Head of caudate nucleus (tissue), 42 donors: ENCODE data around the gene PDE8B.

Experiments
- DNase-seq, 42 donors: peaks; one replicate each; pipeline versions ENCODE4 v3.0.0 to v3.0.0-alpha.2; 2020 to 2021; ENCODE audit warnings: mixed read lengths in 7 of 42
- intact Hi-C: fragments of 100-400 bp; cut with DNase I; formaldehyde crosslinking; loops from one replicate; pipeline ENCODE4 v1.15.0; 2022

Gene PDE8B

DNA sequence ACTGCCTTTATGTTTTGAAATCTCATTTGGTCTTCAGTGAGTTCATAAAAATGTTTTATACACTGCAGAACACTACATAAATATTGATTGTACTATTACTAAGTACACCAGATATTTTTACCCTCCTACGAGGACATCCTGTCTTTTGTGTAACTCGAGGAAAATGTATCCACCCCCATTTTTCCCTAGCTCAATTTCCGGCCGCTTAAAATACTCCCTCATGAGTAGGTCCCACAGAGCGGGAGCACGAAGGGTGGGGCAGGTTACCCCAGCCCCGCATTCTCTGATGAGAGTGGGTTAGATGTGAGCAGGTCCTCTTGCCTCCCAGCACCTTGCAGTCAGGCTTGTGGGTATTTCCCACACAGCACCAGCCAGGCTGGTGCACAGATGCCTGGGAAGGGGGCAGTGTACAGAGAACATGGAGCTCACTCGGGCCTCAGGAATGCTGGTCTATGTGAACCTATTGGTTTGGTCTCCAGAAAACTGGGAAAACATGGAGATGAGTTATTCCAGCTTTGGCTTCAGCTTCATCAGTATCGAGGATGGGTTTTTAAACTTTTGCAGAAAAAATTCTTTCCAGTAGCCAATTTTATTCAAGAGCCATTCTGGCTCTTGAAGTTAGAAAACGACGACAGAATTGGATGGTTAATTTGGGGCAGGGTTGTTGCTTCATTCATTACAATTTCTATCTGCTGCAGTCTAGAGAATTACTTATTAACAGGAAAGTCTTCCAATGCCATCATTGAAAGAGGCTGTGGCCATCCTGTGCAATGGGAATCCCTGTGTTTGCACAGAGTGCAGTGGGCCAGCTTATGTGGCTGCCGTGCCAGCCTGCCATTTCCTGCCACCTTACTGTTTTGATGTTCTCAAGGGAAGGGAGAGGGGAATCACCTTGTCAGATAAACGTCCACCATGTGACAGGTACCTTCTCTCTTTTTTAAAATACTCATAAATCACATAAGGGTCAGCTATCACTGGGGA lies 208.4 kb downstream of the PDE8B start:
- intact Hi-C loops: no loop called here
- peak in 35 of 42 donors; percentile 8 to 67 (median 41) for DNase-seq

- DNase-seq: no peak
- intact Hi-C loops: no loop called here
These were observed 209.4 kb downstream of the PDE8B start for GRCh38 chr5:77419644-77420582.

GRCh38 chr5:77420940-77421339 lies 210.5 kb downstream of the PDE8B start:
- no peak for DNase-seq
- intact Hi-C loops: no loop called here

DNA sequence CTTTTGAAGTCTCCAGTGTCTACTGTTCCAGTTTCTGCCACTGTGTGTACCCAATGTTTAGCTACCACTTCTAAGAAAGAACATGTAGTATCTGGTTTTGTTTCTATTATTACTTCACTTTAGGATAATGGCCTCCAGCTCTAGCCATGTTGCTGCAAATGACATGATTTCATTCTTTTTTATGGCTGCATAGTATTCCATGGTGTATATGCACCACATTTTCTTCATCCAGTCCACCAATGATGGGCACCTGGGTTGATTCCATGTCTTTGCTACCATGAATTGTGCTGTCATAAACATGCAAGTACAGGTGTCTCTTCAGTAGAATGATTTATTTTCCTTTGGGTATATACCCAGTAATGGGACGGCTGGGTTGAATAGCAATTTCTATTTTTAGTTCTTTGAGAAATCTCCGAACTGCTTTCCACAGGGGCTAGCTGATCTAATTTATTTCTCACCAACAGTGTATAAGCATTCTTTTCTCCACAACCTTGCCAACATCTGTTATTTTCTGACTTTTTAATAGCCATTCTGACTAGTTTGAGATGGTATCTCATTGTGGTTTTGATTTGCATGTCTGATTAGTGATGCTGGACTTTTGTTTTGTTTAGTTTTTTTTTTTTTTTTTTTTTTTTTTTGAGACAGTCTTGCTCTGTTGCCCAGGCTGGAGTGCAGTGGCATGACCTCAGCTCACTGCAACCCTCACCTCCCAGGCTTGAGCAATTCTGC lies 212.7 kb downstream of the PDE8B start:
- intact Hi-C loops: no loop called here
- DNase-seq: no peak

DNA sequence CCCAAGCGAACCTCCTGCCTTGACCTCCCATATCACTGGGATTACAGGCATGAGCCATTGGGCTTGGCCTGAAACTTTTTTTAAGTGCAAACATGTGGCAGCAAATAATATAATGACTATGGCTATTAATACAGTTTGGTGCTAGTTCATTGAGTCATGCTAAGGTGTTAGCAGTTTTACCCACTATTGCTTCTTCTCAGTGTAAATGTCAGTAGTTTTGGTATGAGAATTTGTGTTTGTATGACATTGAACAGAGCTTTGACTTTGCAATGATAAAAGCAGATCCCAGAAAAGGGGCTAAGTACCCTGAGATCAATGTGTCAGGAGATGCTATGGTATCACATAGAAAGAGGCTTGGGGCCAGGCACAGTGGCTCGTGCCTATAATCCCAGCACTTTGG lies 214.4 kb downstream of the PDE8B start:
- DNase-seq: no peak

DNA sequence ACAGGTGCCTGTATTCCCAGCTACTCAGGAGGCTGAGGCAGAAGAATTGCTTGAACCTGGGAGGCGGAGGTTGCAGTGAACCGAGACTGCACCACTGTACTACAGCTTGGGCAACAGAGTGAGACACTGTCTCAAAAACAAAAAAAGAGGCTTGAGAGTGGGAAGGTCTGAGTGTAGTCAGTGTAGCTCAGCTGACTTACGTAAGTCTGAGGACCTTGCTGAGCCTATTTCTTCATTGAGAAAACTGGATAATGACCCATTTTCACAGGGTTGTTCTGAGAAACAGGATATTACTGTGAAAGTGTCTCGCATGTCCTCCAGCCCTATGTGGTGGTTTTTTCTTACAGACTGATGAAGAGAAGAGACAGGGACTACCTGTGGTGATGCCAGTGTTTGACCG lies 214.9 kb downstream of the PDE8B start:
- intact Hi-C loops: no loop called here
- DNase-seq: no peak

More for the DNA sequence above, 214.4 kb downstream of the PDE8B start:
- intact Hi-C loops: no loop called here

DNA sequence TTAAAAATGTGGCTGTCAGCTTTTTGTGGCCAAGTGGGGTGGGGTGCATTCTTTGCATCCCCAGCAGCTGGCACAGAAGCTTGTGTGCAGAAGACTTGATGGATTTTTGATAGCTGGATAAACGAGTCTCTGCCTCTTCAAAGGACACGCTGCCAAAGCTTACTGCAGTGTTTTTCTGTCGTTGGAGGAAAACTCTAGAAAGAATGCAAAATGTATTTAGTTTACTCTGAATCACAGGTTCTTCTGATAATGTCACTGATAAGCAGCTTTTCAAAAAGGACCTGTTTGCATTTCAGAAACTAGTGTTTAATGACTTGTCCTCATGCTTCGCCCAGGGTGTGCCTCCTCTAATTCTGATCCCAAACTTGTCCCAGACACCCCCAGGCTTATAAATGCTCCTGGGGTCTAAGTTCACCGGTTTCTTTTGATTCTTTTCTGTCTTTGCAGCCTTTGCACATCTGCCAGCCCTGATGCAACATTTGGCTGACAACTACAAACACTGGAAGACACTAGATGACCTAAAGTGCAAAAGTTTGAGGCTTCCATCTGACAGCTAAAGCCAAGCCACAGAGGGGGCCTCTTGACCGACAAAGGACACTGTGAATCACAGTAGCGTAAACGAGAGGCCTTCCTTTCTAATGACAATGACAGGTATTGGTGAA lies 215.6 kb downstream of the PDE8B start:
- intact Hi-C loops: no loop called here
- DNase-seq: no peak

- intact Hi-C loops: no loop called here
- no peak for DNase-seq
These were observed 216.2 kb downstream of the PDE8B start for GRCh38 chr5:77426670-77427069.

- intact Hi-C loops: no loop called here
- DNase-seq: no peak
These were observed 217.5 kb downstream of the PDE8B start for GRCh38 chr5:77427998-77428397.

GRCh38 chr5:77428526-77428925 lies 218.0 kb downstream of the PDE8B start:
- intact Hi-C loops: no loop called here
- no peak for DNase-seq

- no peak for DNase-seq
- intact Hi-C loops: no loop called here
These were observed 220.2 kb downstream of the PDE8B start for GRCh38 chr5:77430726-77431125.

DNA sequence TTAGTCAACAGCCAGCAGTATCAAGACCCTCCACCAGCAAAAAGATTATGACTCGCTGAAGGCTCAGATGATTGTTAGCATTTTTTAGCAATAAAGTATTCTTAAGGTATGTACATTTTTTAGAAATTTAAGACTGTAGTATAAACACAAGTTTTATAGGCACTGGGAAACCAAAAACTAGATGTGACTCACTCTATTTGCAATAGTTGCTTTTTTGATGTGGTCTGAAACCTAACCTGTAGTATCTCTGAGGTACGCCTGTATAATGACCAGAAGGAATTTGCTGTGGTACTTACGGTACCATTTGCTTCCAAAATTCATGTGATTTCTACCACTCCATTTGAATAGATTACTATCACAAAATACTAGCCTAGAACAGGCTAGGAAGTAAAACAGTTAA lies 220.8 kb downstream of the PDE8B start:
- DNase-seq: no peak
- intact Hi-C loops: no loop called here

- intact Hi-C loops: no loop called here
- DNase-seq: no peak
These were observed 221.2 kb downstream of the PDE8B start for GRCh38 chr5:77431719-77432118.

- intact Hi-C loops: no loop called here
- peak in 20 of 42 donors; percentile 16 to 73 (median 50) for DNase-seq
These were observed 226.7 kb downstream of the PDE8B start for GRCh38 chr5:77437194-77437593.

DNA sequence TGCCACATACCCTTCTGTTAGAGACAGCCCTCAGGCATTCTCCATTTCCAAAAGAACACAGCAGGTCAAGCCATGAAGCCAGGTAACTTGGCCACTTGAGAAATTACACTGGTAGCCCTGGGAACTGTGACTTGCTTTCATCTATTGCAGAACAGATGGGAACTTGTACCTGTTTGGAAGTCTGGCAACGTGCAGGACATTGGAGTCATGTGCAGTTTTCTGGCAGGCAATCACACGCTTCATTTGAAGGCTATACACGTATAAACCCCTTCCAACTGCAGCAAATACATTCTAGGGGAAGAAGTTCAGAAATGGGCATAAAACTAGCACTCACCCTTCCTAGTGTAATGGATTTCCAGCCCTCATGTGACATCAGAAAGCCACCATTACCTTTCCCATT lies 227.6 kb downstream of the PDE8B start:
- DNase-seq: peak in 1 of 42 donors; percentile 20
- intact Hi-C loops: no loop called here

DNA sequence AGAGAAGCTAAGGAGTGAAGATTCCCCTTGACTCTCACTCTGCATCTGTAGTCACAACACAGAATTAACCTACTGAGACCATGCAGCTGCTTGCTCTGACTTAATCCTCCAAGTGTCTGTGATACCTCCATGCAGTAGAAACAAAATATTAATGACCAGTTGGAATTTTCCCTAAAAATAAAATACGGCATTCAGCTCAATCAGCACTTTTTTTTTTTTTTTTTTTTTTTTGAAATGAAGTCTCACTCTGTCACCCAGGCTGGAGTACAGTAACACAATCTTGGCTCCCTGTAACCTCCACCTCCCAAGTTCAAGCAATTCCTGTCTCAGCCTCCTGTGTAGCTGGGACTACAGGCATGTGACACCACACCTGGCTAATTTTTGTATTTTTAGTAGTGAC lies 233.2 kb downstream of the PDE8B start:
- intact Hi-C loops: no loop called here
- DNase-seq: no peak

- DNase-seq: no peak
- intact Hi-C loops: no loop called here
These were observed 233.9 kb downstream of the PDE8B start for GRCh38 chr5:77444356-77444755.

DNA sequence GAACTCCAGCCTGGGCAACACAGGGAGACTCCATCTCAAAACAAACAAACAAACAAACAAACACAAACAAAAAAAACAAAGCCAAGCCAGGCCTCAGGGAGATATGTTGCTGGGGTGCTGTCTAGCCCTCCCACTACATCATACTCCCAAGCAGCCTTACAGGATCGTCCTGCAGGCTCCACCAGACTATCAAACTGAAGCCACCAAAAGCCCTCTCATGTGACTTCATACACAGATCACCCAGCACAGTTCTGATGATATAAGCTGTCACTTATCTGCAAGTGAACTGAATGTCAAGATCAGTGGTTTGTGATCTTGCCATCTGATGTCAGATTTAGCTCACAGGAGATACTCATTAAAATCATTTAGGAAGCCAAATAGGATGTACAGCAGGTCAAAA lies 238.4 kb downstream of the PDE8B start:
- no peak for DNase-seq
- intact Hi-C loops: no loop called here

DNA sequence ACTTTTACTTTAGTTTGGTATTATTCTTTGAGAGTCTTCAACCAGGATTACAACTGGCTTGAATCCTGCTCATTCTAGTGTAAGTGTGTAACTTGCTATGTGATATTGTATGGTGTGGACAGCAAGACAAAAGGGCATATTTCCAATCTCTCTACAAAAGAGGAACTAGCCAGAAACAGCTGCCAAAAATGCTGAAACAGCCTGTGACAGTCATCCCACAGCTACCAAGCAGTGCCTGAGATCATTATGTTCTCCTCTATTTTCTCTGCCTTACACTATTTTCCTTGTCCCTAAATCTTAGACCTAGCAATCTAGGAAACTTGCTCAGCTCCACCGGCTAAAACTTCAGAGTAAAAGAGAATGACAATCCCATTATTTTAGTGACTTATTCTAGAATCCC lies 238.8 kb downstream of the PDE8B start:
- intact Hi-C loops: no loop called here
- peak in 5 of 42 donors; percentile 8 to 54 (median 19) for DNase-seq
